Adrenal gland (tissue), 12 donors: Measurements from ENCODE around the gene CBARP. TPM values are rescaled to one million over a fixed set of nuclear protein-coding genes. Genes with fewer than 3 reads are reported as not detected.
A peak's percentile ranks its signal among the peaks of the same experiment; 100 is the strongest.

Experiments used
- DNase-seq, 7 donors: peaks; one replicate each; pipeline ENCODE4 v3.0.0-alpha.2; 2019 to 2020
- H3K27ac ChIP-seq, 5 donors: fragments of 200-600 bp; sonication (generic) in 4 of 5; 1 replicate in 3 of 5; 2 replicates in 2 of 5; pipeline versions ENCODE4 v1.5.1 to v1.8.0; 2016 to 2020; ENCODE audit warnings: mild to moderate bottlenecking in 1 of 5
- H3K27me3 ChIP-seq: fragments of 200-600 bp; 2 replicates; pipeline ENCODE4 v1.8.0; 2021
- H3K36me3 ChIP-seq, 2 donors: fragments of 200-600 bp; replicated peaks in 1 of 2; 1 replicate in 1 of 2; 2 replicates in 1 of 2; pipeline versions ENCODE4 v1.5.1 to v1.8.0; 2018 to 2022
- H3K4me1 ChIP-seq, 2 donors: fragments of 200-600 bp; replicated peaks in 1 of 2; 1 replicate in 1 of 2; 2 replicates in 1 of 2; pipeline versions ENCODE4 v1.5.1 to v1.8.0; 2018 to 2021
- H3K4me3 ChIP-seq, 4 donors: fragments of 200-600 bp; sonication (generic) in 3 of 4; one replicate each; pipeline ENCODE4 v1.5.1; 2016 to 2018
- H3K9me3 ChIP-seq, 3 donors: fragments of 200-600 bp; sonication (generic) in 1 of 3; replicated peaks in 1 of 3; 1 replicate in 2 of 3; 2 replicates in 1 of 3; pipeline versions ENCODE4 v1.5.1 to v1.8.0; 2016 to 2021
- POLR2A ChIP-seq, 2 donors: fragments of 450-650 bp; IDR thresholded peaks; one replicate each; pipeline ENCODE4 v1.6.1; 2017; ENCODE audit warnings: antibody characterized with exemption in 2 of 2, mild to moderate bottlenecking in 2 of 2, moderate library complexity in 1 of 2
- WGBS, 4 donors: extraction: QIAGEN DNeasy Blood & Tissue Kit in 2 of 4; methylation state at CpG; one replicate each; pipeline versions ENCODE4 v1.1.5 to v1.1.7; 2013 to 2017; 5-methylcytosine and 5-hydroxymethylcytosine counted together
- intact Hi-C, 2 donors: fragments of 100-400 bp; cut with DNase I; formaldehyde crosslinking; loops; one replicate each; pipeline versions ENCODE4 v1.14.1 to v1.15.0; 2022 to 2023
- polyA plus RNA-seq, 3 donors: library from polyadenylated mRNA; stranded (reverse); fragments of 200-250 nt in 2 of 3; fragments of 350-450 nt in 1 of 3; fragmentation: Illumina TruSeq in 1 of 3; extraction: RNeasy Lipid Tissue Mini Kit (QIAGEN cat#74804) in 1 of 3; gene quantifications; one replicate each; pipeline ENCODE4 v1.2.3, GENCODE V29; 2013 to 2014
- total RNA-seq, 9 donors: library from RNA; depleted of rRNA in 4 of 9; stranded (reverse); fragments of >200 nt in 4 of 9; fragments of 120-200 nt in 1 of 9; fragmentation: NEBNext Ultra II Directional in 1 of 9; extraction: Animal tissue kit (Norgen Biotek cat#: 25700) in 1 of 9; gene quantifications; one replicate each; pipeline versions ENCODE4 v1.1.0 to v1.2.4, GENCODE V29; 2013 to 2023
- TF ChIP-seq, protein P1 (sequence below), 6 experiments: fragments of 450-650 bp in 4 of 6; fragments of 200-600 bp in 2 of 6; sonication (generic) in 1 of 6; IDR thresholded peaks; 1 replicate in 5 of 6; 2 replicates in 1 of 6; pipeline versions ENCODE4 v1.5.1 to v1.8.0; 2016 to 2021; ENCODE audit warnings: antibody characterized with exemption in 6 of 6, mild to moderate bottlenecking in 2 of 6, moderate library complexity in 1 of 6
- donor health status: healthy with polysubstance abuse.
- donor health status: Bipolar disorder and iron deficiency.
- donor health status: DM: yes; HTN: yes; CAD: no.
- donor health status: DM: no; HTN: no; CAD: no.
- donor health status: DM: no; HTN: no; CAD: no.
- donor health status: DM: yes; HTN: yes; CAD: no.

Gene CBARP
- total and polyA plus RNA-seq, 12 donors: 0.09 to 9.3 (median 1.8) TPM; not detected in 2

DNA sequence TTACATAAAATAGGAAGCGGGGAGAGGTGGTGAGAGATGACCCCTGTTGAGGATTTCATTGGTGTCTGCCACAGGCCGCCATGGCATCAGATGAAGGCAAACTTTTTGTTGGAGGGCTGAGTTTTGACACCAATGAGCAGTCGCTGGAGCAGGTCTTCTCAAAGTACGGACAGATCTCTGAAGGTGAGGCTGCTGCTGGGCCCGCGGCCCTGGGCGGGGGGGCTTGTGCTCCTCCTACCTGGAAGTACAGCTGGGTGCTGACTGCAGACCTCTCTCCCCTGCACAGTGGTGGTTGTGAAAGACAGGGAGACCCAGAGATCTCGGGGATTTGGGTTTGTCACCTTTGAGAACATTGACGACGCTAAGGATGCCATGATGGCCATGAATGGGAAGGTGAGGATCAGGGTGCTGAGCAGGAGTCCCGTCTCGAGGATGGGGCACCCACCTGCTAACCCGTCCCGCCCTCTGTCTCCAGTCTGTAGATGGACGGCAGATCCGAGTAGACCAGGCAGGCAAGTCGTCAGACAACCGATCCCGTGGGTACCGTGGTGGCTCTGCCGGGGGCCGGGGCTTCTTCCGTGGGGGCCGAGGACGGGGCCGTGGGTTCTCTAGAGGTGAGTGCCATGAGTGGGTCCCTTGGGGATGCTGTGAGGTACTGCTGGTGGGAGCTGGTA lies 33.2 kb upstream of the CBARP start:
- TF ChIP-seq POLR2A (IDR thresholded peaks at IDR 0.05): no peak
- TF ChIP-seq, protein P1, sequence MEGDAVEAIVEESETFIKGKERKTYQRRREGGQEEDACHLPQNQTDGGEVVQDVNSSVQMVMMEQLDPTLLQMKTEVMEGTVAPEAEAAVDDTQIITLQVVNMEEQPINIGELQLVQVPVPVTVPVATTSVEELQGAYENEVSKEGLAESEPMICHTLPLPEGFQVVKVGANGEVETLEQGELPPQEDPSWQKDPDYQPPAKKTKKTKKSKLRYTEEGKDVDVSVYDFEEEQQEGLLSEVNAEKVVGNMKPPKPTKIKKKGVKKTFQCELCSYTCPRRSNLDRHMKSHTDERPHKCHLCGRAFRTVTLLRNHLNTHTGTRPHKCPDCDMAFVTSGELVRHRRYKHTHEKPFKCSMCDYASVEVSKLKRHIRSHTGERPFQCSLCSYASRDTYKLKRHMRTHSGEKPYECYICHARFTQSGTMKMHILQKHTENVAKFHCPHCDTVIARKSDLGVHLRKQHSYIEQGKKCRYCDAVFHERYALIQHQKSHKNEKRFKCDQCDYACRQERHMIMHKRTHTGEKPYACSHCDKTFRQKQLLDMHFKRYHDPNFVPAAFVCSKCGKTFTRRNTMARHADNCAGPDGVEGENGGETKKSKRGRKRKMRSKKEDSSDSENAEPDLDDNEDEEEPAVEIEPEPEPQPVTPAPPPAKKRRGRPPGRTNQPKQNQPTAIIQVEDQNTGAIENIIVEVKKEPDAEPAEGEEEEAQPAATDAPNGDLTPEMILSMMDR (IDR thresholded peaks at IDR 0.05): no peak
- Histone ChIP-seq H3K36me3 (peaks cover 0 to 47% of the 10 kb centered on the region in 2 donors), H3K27ac (peak overlapping the region; percentile 8 to 100 (median 99)), H3K9me3 (no peaks in the 10 kb centered on the region), H3K4me1 (peaks cover 57 to 82% of the 10 kb centered on the region in 2 donors), H3K4me3 (peak overlapping the region in 1 of 4 donors; percentile 84), H3K27me3 (no peaks in the 10 kb centered on the region)
- intact Hi-C loops: loop anchor here in 1 of 2 donors (10.0 kb wide), 1 partner anchor 164 kb away; the partner anchor contains the start of gene RPS15
- WGBS, 4 donors: 36 to 51% (median 44%) methylated on average over 8 to 26 of the region's 26 CpGs
- DNase-seq: peak in 3 of 7 donors; percentile 43 to 73 (median 45)

DNA sequence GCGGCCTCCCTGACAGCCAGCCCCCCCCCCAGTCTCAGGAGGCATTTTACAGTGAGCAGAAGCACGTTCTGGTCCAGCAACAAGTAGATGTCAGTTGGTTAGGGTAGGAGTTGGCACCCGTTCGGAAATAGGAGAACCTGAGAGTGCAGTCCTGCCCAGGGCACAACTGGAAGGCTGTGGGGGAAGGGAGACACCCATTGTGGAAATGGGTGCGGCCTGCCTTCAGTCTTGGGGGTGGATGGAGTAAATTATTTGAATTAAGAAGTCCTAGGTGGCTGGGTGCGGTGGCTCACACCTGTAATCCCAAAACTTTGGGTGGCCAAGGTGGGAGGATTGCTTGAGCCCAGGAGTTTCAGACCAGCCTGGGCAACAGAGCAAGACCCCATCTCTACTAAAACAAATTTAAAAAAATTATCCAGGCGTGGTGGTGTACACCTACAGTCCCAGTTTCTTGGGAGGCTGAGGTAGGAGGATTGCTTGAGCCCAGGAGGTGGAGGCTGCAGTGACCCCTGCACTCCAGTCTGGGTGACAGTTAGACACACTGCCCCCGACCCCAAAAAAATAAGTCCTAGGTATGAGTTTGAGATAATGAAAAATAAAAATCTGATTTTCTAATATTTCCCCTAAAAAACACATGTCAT lies 32.5 kb upstream of the CBARP start:
- Histone ChIP-seq H3K4me3 (peak overlapping the region; percentile 36 to 84 (median 56)), H3K27me3 (no peaks in the 10 kb centered on the region), H3K36me3 (peaks cover 0 to 47% of the 10 kb centered on the region in 2 donors), H3K9me3 (no peaks in the 10 kb centered on the region), H3K4me1 (peaks cover 63 to 88% of the 10 kb centered on the region in 2 donors), H3K27ac (peak overlapping the region; percentile 89 to 100 (median 99))
- intact Hi-C loops: loop anchor here in 1 of 2 donors (10.0 kb wide), 1 partner anchor 164 kb away; the partner anchor contains the start of gene RPS15
- DNase-seq: no peak
- TF ChIP-seq POLR2A (IDR thresholded peaks at IDR 0.05): no peak
- TF ChIP-seq, protein P1 (IDR thresholded peaks at IDR 0.05): no peak
- WGBS, 4 donors: 14 to 18% (median 17%) methylated on average over 8 of the region's 8 CpGs

DNA sequence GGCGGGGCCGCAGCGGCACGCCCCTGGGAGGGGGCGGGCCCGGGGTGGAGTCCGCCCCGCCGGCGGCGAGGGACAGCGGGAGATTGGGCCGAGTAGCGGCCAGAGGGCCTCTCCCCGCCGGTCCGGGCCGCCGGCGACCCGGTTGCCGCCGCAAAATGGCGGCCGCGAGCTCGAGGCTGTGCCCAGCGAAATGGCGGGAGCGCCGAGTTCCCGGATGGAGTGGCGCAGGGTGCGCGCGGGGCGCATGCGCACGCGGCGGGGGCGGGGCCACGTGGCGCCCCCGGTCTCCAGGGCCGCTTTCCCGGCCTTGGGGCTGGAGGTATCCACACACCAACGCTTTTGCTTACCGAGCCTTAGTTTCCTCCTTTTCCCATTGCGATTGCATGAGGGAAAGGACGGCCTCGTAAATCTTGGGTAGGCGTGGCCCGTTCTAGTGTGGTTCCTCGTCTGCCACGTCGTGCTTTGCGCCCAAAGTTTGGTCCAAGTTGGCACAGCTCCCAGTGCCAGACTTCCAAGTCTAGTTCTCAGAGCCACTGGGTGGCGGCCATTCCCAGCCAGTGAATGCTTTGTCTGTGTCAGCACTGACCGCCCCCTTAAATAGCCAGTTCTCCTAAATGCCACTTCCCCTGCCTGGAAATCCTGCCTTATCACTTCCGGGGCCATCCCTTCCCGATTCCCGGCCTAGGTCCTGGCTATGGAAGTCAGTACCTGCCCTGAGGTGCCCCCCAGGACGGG lies 31.8 kb upstream of the CBARP start:
- peak; percentile 90 to 96 (median 94) for DNase-seq

More for the DNA sequence above, 31.8 kb upstream of the CBARP start:
- Histone ChIP-seq H3K4me1 (peaks cover 62 to 87% of the 10 kb centered on the region in 2 donors), H3K36me3 (peaks cover 0 to 42% of the 10 kb centered on the region in 2 donors), H3K27me3 (no peaks in the 10 kb centered on the region), H3K27ac (peak overlapping the region; percentile 89 to 100 (median 99)), H3K9me3 (no peaks in the 10 kb centered on the region), H3K4me3 (peak overlapping the region; percentile 36 to 84 (median 56))
- TF ChIP-seq POLR2A (IDR thresholded peaks at IDR 0.05): peak in 1 of 2 donors; percentile 54
- TF ChIP-seq, protein P1 (IDR thresholded peaks at IDR 0.05): no peak
- intact Hi-C loops: loop anchor here (2.0 to 10.0 kb wide), 2 partner anchors 25 to 165 kb away; partner anchors contain the start of gene RPS15 (in 1 of the 2)
- 0 to 1% (median 1%) methylated on average over 2 to 64 of the region's 64 CpGs for WGBS, 4 donors
